Effector CD4-positive, alpha-beta T cell (primary cell): Measurements from ENCODE around the gene ASH1L.
"Not testable (repeated sequence)": the region's sequence is repeated elsewhere in the genome, so short reads cannot be mapped to it uniquely, and the experiment has no call there.

Experiments used
- DNase-seq: peaks from one replicate; pipeline ENCODE4 v3.0.0-alpha.2; 2020

Gene ASH1L

DNA sequence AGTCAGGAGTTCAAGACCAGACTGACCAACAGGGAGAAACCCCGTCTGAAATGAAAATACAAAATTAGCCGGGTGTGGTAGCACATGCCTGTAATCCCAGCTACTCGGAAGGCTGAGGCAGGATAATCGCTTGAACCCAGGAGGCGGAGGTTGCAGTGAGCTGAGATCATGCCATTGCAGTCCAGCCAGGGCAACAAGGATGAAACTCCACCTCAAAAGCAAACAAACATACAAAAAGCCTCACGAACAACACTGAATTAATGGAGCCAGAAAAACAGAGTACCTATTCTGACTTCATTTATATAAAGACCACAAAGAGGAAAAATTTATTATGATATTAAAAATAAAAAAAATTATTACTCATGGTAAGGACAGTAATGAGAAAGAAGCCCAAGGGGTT is 75.7 kb downstream of the ASH1L start:
- not testable (repeated sequence) for DNase-seq

DNA sequence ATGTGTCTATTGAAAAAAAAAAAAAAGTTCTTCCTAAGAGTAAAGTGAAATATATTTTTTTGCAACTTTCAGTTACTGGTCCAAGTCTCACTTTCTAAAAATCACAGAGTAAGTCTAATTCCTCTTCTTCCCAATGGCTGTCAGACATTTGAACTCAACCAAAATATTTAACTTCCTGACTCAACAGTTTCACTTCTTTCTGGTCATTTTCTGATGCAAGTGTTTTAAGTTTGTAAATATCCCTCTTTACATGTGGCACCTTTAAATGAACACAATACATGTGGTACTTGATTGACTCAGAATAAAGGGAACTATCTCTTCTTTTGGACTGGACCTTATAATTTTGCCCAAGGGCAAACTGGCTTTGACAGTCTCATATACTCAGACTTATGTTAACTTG is 76.7 kb downstream of the ASH1L start:
- DNase-seq: no peak

DNA sequence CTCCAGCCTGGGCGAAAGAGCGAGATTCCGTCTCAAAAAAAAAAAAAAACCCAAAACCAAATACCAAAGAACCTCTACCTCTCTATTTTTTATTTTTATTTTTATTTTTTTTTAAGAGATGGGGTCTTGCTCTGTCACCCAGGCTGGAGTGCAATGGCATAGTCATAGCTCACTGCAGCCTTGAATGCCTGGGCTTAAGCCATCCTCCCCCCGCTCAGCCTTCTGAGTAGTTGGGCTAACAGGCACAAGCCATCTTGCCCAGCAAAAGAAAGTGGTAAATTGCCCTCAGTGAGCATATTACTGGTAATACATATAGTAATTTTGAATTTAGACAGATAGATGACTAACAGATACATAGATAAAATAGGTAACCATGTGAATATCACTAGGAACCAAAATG is 77.4 kb downstream of the ASH1L start:
- no peak for DNase-seq

DNA sequence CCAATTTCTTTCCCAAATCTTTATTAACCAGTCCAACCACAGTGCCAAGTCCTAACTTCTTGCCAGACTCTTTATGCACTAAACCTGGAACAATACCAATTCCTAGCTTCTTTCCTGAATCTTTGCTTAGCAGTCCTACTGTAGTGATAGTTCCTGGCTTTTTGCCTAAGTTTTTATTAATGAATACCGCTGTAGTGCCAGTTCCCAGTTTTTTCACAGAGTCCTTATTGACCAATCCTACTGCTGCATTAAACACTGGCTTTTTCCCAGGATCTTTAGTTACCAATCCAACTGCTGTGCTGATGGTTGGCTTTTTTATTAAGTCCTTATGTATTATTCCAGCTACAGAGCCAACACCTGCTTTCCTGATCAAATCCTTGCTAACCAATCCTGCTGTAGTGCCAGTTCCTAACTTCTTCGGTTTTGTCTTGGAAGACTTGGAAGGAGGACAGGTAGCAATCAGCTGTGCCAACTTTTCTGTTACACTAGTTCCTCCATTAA is 80.8 kb downstream of the ASH1L start:
- no peak for DNase-seq

DNA sequence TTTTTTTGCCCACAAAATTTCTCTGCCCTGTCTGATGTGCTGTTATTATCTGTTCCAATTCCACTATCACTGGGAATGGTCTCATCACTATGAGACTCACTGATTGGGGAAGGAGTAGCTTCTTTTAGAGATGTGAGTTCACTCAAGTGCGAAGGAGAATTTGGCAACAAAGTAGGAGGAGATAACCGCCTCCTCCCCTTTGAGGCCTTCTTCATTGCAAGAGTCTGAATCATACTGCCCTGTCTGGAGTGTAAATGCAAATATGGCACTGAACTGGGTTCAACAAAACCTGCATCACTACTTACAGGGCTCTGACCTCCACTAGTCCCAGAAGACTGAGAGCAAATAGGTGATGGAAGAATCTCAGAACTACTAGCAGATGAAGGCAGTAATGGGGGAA is 83.4 kb downstream of the ASH1L start:
- DNase-seq: no peak

DNA sequence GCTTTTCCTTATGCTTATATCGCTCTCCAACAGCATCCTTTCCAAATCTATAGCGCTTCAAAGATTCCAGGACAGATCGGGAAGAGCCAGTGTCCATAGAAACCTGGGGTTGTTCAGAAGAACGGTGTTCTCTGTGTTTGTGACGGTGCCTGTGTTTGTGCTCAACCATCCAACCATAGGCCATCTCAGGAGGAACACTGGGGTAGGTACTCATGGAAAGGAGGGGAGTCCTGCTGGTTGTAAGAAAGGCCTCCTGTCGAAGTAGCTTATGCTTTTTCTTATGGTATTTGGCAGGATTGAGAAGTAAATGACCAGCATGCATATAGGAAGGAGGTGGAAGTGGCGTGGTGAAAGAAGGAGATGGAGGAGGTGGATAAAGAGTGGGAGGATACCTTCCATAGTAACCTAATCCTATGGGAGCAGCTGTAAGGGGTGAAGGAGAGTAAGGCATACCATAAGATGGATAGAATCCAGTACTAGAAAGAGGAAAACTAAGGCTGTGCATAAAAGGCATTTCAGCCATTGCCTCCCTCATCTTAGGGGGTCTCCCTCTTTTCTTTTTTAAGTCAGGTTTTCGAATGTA is 84.2 kb downstream of the ASH1L start:
- no peak for DNase-seq

DNA sequence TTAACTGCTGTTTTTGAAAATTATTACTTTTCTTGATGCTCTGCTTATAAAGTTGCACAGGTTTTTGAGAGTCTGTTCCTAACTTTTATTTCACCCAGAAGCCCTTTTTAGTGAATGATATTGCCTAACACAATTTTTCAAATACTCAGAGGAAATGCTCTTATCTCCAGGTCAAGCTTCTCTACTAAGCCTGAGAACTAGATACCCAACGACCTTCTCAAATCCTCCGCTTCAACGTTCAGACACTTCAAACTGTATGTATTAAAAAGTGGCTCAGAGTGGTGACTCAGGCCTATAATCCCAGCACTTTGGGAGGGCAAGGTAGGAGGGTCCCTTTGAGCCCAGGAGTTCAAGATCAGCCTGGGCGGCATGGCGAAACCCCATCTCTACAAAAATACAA is 88.5 kb downstream of the ASH1L start:
- DNase-seq: no peak

DNA sequence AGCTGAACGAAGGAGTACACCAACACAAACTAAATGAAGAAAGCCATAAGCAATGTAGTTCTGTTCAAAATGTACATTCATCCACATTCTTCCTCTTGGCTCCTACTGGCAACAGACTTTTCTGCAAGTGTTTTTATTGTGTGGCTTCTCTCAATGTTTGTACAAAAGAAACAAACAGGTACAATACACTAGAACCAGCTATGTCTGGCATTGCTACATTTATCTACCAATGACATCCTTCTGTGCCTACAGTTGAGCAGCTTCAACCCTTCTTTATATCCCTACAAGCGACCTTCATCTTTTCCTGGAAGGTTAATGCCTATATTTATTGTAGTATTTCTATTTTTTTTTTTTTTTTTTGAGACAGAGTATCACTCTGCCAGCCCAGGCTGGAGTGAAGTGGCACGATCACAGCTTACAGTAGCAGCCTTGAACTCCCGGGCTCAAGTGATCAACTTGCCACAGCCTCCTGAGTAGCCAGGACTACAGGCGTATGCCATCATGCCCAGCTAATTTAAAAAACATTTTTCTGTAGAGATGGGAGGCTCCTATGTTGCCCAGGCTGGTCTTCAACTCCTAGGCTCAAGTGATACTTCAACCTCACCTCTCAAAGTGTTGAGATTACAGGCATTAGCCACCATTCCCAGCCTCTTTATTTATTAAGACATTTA is 89.3 kb downstream of the ASH1L start:
- no peak for DNase-seq

DNA sequence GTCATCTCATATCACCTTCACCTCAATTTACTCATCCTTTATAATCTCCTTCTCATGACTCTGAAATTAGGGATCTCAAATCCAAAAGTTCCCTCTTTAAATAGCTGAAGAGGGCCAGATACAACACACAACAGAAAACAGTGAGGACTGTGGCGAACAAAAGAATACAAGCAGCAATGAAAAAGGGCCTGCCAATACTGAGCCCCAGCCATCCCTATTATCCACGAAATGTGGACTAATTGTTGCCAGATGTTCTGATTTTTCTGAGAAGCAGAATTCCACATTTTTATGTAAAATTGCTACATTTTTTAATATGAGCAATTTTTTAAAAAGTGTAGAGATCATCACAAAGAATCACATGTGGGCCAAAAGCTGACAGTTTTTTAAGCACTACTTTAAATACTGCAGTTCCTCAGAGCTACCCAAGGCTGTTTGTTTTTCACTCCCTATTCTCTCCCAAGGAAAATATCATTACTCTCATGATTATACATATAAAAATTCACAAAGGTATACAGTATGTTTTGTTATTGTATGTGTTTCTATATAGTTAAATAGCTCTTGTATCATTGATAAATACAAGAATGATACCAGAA is 90.0 kb downstream of the ASH1L start:
- DNase-seq: no peak

DNA sequence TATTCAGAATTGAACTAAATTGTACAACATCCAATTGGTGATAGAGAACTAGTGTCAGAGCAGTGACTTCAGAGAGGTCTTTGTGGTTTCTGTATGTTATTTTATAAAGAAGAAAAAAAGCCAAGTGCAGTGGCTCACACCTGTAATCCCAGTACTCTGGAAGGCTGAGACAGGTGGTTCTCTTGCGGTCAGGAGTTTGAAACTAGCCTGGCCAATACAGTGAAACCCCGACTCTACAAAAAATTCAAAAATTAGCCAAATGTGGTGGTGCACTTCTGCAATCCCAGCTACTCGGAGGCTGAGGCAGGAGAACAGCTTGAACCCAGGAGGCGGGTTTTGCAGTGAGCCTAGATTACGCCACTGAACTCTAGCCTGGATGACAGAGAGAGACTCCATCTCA is 90.7 kb downstream of the ASH1L start:
- no peak for DNase-seq

DNA sequence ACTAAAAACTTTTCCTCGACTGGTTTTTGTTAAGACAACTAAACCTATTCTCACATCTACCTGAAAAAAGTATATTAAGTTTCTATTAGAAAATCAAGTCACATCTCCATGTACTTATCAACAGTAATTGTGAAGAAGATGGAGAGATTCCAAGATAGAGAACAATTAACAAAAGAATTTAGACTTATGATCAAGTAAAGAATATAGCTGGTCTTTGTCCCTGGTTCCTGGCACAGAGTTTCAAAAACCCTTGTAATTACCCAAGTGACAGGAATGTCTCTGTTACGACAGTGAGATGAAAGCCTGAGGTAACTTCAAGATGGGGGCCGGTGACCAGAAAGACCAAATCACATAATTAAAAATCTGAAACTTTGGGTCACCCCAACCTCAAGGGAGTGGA is 91.6 kb downstream of the ASH1L start:
- no peak for DNase-seq

DNA sequence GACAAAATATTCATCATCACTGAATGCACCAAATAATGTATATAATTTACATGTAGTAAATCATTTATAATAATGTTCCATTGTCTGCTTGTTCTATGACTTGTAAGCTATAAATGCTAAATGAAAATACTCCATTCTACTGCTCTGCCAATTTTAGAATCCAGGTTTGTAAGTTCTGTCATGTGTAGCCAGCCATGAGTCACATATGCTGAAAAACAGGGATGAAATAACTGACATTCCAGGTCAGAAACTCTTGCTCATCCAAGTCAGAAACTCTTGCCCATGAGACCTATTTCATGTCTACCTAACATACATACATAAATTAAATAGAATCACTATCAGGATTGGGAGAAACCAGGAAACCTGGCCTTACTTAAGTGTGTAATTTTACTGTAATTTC is 95.6 kb downstream of the ASH1L start:
- no peak for DNase-seq

DNA sequence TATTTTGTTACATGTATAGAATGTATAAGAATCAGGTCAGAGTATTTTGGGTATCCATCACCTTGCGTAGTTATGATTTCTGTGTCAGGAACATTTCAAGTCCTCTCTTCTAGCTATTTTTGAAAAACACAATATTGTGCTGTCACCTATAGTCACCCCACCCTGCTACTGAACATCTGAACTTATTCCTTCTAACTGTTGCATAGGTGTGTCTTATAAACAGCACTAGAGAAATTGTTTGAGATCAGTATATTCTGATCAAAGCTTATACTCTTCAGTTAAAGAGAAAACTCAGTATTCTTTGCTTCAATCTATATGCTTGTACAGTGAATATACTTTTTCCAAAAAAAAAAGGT is 96.0 kb downstream of the ASH1L start:
- no peak for DNase-seq

DNA sequence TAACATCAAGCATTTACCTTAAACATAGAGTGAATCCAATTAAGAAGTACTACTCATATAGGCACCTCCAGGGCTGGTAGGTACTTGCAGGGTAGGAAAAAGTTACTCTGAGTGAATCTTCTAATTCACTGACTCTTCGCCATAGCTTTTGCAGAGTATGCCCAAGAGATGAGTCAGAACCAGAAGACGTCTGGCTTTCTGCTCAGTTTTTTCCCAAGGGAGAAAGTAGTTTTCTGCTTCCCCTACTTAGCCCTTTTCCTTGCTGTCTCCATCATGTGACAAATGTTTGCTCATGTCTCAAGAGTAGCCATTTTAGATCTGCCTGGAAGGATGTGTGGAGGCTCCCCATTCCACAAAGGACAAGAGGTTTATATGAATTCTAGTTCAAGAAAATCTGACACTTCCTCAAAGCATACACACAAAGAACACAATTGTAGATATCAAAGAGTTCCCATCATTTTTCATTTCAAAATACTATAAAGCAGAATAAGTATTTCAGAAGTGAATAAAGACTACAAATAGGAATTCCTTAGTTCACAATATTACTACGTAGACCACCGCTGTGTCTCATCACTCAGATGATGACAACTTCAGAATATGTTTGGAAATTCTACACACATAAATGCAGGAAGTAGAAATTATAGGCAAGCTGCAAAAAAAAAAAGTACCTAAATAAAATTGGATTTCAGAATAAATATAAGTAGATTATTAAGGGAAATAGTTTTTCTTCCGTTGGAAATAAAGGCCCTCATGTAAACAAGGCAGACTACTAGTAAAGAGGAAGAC is 98.5 kb downstream of the ASH1L start:
- DNase-seq: no peak

DNA sequence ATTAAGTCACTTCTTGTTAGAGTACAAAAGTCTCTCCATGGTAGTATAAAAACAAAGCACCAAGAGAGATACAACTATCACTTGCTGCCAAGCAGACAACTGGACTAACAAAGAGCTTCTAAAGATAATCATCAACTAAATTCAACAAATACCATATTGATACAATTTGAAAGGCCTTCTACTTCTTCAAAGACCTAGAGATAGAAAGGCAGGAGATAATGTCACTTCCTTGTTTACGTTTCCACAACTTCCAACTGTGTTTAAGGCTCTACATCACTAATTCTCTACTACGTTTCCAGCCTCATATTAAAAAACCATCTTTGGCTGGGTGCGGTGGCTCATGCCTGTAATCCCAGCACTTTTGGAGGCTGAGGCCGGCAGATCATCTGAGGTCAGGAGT is 104.5 kb downstream of the ASH1L start:
- no peak for DNase-seq

DNA sequence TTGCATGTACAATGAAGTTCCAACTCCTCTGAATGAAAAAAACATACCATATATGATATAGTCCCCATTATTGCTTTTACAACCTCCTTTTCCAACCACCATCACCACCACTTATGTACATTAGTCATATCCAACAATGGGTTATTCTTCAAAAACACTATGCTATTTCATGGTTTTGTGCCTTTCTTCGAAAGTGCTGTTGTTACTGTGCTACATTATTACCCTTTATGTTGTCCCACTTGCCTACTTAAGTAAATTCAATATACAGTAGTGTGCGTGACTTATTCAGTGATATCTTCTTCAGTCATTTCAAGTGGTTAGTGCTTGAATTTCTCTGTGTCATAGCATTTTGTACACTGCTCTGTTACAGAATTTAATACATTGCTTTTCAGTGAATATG is 105.3 kb downstream of the ASH1L start:
- no peak for DNase-seq

DNA sequence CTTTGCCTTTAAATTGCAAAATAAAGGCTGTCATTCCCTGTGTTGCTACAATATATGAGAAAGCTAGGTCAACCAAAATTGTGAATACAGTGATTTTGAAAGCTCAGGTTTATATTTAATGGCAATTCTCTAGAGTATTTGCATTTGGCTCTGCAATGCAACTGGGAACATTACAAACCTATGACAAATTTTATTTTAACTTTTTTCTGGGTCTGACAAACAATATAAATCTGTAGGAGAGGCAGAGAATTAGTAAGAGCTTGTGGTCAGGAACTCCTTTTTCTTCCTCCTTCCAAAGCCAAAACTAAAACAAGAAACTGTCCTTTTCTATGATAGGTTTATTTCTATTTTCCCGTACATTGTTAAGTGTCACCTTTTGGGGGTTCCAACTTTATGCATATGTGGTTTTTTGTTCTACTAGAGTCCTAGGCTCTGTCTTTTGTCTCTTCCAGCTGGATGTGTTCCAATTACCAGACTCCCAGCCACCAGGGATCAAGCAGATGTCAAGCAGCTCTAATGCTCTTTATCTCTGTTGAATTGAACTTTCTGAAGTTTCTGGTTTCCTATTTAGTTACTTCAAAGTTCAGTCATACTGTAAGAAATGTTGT is 106.9 kb downstream of the ASH1L start:
- DNase-seq: no peak

DNA sequence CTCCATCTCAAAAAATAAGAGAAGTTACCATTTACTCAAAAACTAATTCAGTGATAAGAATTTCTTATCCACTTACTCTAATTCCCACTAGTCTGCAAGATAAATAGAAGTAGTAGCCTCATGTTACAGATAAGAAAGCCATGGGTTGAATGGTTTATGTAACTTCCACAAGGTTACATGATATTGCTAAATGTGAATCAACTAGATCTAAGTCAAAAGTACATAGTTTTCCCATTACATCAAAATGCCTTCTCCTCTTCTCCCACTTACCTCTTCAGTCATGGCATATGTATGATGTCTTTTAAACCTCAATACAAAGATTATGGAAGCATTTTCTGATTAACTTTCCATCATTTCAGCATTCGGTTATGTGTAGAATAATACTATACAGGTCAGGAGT is 108.5 kb downstream of the ASH1L start:
- DNase-seq: no peak

DNA sequence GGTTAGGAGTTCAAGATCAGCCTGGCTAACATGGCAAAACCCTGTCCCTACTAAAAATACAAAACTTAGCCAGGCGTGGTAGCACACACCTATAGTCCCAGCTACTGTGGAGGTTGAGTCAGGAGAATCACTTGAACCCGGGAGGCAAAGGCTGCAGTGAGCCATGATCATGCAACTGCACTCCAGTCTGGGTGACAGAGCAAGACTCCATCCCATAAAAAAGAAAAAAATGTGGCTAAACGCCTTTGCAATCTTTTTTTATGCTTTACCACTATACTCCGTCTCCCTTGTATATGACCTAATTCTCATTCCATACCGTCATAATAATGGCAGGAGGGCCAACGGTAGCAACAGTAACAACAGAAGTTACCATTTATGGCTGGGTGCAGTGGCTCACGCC is 109.5 kb downstream of the ASH1L start:
- no peak for DNase-seq

DNA sequence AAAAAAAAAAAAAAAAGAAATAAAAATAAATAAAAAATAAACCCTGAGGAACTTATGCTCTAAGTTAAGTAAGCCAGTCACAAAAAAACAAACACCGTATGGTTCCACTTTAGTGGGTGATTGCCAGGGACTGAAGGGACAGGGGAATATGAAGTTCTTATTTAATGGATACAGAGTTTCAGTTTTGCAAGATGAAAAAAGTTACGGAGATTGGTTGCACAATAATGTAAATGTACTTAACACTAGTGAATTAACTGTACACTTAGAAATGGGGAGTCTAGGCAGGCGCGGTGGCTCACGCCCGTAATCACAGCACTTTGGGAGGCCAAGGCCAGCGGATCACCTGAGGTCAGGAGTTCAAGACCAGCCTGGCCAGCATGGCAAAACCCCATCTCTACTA is 111.4 kb downstream of the ASH1L start:
- DNase-seq: no peak

DNA sequence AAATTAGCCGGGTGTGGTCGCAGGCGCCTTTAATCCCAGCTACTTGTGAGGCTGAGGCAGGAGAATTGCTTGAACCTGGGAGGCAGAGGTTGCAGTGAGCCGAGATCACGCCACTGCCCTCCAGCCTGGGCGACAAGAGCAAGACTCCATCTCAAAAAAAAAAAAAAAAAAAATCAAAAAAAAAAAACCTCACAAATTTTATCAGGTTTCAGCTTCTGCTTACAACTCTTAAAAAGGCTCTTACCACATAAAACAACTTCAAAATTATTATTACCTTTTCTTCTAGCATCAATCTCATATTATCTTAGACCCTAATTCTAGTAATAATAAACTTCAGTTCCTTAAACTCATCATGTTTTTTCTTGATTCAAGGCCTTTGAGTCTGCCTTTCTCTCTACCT is 120.2 kb downstream of the ASH1L start:
- DNase-seq: not testable (repeated sequence)

DNA sequence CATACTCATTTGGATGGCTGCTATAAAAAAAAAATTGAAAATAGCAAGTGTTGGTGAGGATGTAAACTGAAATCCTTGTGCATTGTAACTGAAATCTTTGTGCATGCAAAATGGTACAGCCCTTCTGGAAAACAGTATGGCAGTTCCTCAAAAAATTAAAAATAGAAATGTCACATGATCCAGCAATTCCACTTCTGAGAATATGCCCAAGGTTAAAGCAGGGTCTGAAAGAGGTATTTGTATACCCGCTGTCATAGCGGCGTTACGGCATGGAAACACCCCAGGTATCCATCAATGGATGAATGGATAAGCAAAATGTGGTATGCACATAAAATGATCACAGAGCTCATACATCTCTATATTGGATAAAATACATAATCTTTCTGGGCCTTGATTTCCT is 125.2 kb downstream of the ASH1L start:
- DNase-seq: no peak

DNA sequence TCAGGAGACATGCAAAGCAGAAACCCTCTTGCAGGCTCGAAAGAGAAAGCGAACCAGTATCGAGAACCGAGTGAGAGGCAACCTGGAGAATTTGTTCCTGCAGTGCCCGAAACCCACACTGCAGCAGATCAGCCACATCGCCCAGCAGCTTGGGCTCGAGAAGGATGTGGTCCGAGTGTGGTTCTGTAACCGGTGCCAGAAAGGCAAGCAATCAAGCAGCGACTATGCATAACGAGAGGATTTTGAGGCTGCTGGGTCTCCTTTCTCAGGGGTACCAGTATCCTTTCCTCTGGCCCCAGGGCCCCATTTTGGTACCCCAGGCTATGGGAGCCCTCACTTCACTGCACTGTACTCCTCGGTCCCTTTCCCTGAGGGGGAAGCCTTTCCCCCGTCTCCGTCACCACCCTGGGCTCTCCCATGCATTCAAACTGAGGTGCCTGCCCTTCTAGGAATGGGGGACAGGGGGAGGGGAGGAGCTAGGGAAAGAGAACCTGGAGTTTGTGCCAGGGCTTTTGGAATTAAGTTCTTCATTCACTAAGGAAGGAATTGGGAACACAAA is 128.7 kb downstream of the ASH1L start:
- not testable (repeated sequence) for DNase-seq
